GM12864 (cell line): ENCODE data around the gene INPPL1.
"Not testable (repeated sequence)": the region's sequence is repeated elsewhere in the genome, so short reads cannot be mapped to it uniquely, and the experiment has no call there.

Experiments
- DNase-seq: peaks from one replicate; pipeline ENCODE4 v3.0.0-alpha.2; 2011; ENCODE audit warnings: low read depth
- H3K4me3 ChIP-seq: 2 replicates; pipeline ENCODE4 v1.5.1; 2011; ENCODE audit warnings: mild to moderate bottlenecking, low read depth, low read length, control low read depth
- CTCF ChIP-seq: IDR thresholded peaks from 2 replicates; pipeline ENCODE4 v1.5.1; 2011; ENCODE audit warnings: low read depth, mild to moderate bottlenecking, moderate library complexity, low read length, control low read depth, inconsistent platforms; ENCODE audit errors: missing control alignments

The INPPL1 gene

DNA sequence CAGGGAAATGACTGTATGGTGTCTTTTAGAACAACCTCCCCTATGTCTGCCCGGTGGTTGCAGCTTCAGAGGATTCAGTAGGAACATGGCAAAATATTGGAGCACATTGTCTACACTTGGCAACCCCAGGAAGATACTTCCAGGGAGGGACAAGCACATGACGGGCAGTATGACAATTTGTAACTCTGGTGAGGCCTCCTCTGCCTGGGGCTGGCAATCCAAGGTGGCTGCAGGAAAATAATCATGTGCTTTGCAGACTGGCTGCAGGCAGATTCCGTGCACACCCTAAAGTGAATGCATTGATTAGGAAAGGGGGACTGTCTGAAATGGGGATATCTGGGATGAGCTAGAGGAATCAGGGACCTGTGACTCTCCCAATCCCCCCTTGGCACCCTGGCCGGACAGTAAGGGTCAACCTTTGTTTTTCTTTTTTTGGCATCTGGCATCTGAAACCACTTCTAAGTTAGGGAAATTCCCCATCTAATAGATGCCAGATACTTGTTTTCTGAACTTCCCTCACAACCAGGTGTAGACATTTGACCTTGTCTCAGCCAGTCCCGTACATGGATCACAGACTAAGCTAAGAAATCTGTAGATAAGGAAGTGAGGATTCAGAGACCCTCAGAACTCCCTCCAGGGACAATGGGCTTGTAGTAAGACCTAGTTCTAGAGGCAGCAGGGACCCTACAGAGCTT is 29.9 kb downstream of the INPPL1 start:
- H3K4me3 ChIP-seq = no peak overlapping the region
- no peak for DNase-seq
- TF ChIP-seq CTCF = no peak

DNA sequence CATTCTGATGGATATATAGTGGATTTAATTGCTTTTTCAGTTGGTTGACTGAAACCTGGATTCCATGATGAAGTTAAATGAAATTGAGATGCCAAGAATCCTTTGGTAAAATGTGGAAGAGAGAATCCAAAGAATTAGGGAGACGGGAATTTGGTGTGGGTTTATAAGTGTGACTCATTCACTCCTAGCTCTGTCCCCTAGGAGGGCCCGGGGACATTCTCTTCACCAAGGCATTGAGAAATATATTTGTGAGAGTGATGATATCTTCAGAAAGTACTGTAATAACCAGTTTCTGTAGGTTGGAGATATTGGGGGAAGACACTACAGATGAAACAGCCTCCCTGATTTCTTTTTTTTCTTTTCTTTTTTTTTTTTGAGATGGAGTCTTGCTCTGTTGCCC is 33.0 kb downstream of the INPPL1 start:
- TF ChIP-seq CTCF = no peak

DNA sequence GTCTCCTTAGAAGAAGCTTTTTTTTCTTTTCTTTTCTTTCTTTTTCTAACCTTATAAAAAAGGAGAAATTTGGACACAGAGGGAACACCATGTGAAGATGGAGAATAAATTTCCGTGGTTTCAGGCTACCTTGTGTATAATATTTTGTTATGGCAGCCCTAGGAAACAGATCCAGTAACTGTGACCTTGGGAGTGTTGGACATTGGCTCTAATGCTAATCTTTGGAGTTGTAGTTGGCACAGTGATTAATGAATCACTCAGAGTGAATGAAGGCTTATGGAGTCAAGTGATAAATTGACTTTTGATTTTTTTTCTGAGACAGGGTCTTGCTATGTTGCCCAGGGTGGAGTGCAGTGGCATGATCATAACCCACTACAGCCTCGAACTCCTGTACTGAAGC is 34.9 kb downstream of the INPPL1 start:
- TF ChIP-seq CTCF = no peak
- no peak for DNase-seq

More for the DNA sequence above, 33.0 kb downstream of the INPPL1 start:
- no peak overlapping the region for H3K4me3 ChIP-seq
- DNase-seq = no peak

GRCh38 chr11:72260574-72260973 is 36.0 kb downstream of the INPPL1 start:
- H3K4me3 ChIP-seq = no peak overlapping the region
- no peak for DNase-seq
- no peak for TF ChIP-seq CTCF

More for the DNA sequence above, 34.9 kb downstream of the INPPL1 start:
- H3K4me3 ChIP-seq = no peak overlapping the region

- TF ChIP-seq CTCF = no peak
- no peak for DNase-seq
- no peak overlapping the region for H3K4me3 ChIP-seq
Measured at GRCh38 chr11:72263361-72263760, 38.8 kb downstream of the INPPL1 start.

DNA sequence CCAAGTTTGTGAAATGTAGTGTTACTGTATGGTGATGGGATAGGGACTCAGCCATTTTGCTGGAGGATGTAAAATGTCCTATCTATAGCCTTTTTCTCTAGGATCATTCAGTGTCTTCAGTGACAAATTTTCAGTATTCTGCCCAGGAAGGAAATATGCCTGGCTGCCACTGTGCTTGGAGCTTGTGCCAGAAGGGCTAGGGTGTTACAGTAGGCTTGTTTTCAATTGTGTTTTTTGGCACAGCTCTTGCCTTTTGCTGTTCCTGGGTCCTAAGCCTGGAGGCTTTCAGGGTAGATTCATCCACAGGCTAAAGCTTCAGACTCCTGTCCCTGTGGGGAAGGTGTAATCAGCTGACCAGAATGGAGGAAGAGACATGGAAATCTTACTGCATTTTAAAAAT is 41.4 kb downstream of the INPPL1 start:
- no peak for DNase-seq
- no peak for TF ChIP-seq CTCF
- H3K4me3 ChIP-seq = no peak overlapping the region

GRCh38 chr11:72266960-72267359 is 42.4 kb downstream of the INPPL1 start:
- not testable (repeated sequence) for H3K4me3 ChIP-seq, DNase-seq
